Measurements from ENCODE around the gene KREMEN1. TPM values are rescaled to one million over a fixed set of nuclear protein-coding genes. Genes with fewer than 3 reads are reported as not detected.

The KREMEN1 gene
- total RNA-seq, 2 experiments from 2014 or later, result not detected

GRCh38 chr22:29040385-29041275 is 32.2 kb upstream of the KREMEN1 start:
- Histone ChIP-seq H3K27ac (ENCODE audit: low read depth in 1 of 2, low read length in 2 of 2) (no peak overlapping the region), H3K36me3 (ENCODE audit: insufficient read depth, low read length) (no peaks in the 10 kb centered on the region), H3K4me3 (ENCODE audit: low read length) (no peak overlapping the region), H3K9me3 (ENCODE audit: control insufficient read depth in 1 of 2, insufficient read depth in 1 of 2, low read length in 2 of 2) (no peaks in the 10 kb centered on the region), H3K27me3 (ENCODE audit: control insufficient read depth in 1 of 2, insufficient read depth in 2 of 2, low read length in 2 of 2) (no peaks in the 10 kb centered on the region), H3K4me1 (ENCODE audit: insufficient read depth, low read length) (no peaks in the 10 kb centered on the region)
- intact Hi-C loops (cut with DNase I, micrococcal nuclease), result loop anchor here (1.0 to 10.0 kb wide), 6 partner anchors 185 to 1020 kb away; no protein-coding TSS in a partner anchor
- H3K36me3 Mint-ChIP-seq (ENCODE audit: low read depth), result no peaks in the 10 kb centered on the region
- no peak overlapping the region for H3K27ac Mint-ChIP-seq
- peak; percentile 40 to 85 (median 55) for DNase-seq
- peak; percentile 75 for ATAC-seq (ENCODE audit: poor library complexity)
- H3K4me3 Mint-ChIP-seq, result no peak overlapping the region
- no peaks in the 10 kb centered on the region for H3K4me1 Mint-ChIP-seq (ENCODE audit: low read depth)
- ChIA-PET CTCF (interaction anchor here (0.6 to 3.2 kb wide), 13 partner anchors 13 to 1021 kb away, joined by 3 to 35 read pairs (median 3); no protein-coding TSS in a partner anchor), POLR2A (interaction anchor here (1.5 kb wide), 1 partner anchor 185 kb away, joined by 10 read pairs; no protein-coding TSS in a partner anchor)
- H3K27me3 Mint-ChIP-seq, result no peaks in the 10 kb centered on the region
- peak; percentile 97 for TF ChIP-seq CTCF (IDR thresholded peaks at IDR 0.05)
- H3K9me3 Mint-ChIP-seq, result no peaks in the 10 kb centered on the region

- Mint-ChIP-seq H3K27ac (no peak overlapping the region), H3K9me3 (no peaks in the 10 kb centered on the region), H3K36me3 (ENCODE audit: low read depth) (no peaks in the 10 kb centered on the region), H3K4me3 (no peak overlapping the region), H3K4me1 (ENCODE audit: low read depth) (no peaks in the 10 kb centered on the region), H3K27me3 (no peaks in the 10 kb centered on the region)
- ChIA-PET POLR2A (interaction anchor here (1.5 kb wide), 1 partner anchor 186 kb away, joined by 10 read pairs; no protein-coding TSS in a partner anchor), CTCF (interaction anchor here (1.3 to 3.2 kb wide), 7 partner anchors 55 to 441 kb away, joined by 3 to 35 read pairs (median 5); no protein-coding TSS in a partner anchor)
- Histone ChIP-seq H3K27me3 (ENCODE audit: control insufficient read depth in 1 of 2, insufficient read depth in 2 of 2, low read length in 2 of 2) (no peaks in the 10 kb centered on the region), H3K27ac (ENCODE audit: low read depth in 1 of 2, low read length in 2 of 2) (no peak overlapping the region), H3K4me3 (ENCODE audit: low read length) (no peak overlapping the region), H3K9me3 (ENCODE audit: control insufficient read depth in 1 of 2, insufficient read depth in 1 of 2, low read length in 2 of 2) (no peaks in the 10 kb centered on the region), H3K36me3 (ENCODE audit: insufficient read depth, low read length) (no peaks in the 10 kb centered on the region), H3K4me1 (ENCODE audit: insufficient read depth, low read length) (no peaks in the 10 kb centered on the region)
- intact Hi-C loops (cut with DNase I, micrococcal nuclease), result loop anchor here (2.0 to 10.0 kb wide), 4 partner anchors 206 to 1021 kb away; no protein-coding TSS in a partner anchor
- ATAC-seq (ENCODE audit: poor library complexity) (no peak), DNase-seq (no peak)
- no peak for TF ChIP-seq CTCF (IDR thresholded peaks at IDR 0.05)
These were observed 31.4 kb upstream of the KREMEN1 start for GRCh38 chr22:29041408-29041807.

- Histone ChIP-seq H3K27me3 (ENCODE audit: control insufficient read depth in 1 of 2, insufficient read depth in 2 of 2, low read length in 2 of 2) (no peaks in the 10 kb centered on the region), H3K4me1 (ENCODE audit: insufficient read depth, low read length) (no peaks in the 10 kb centered on the region), H3K4me3 (ENCODE audit: low read length) (no peak overlapping the region), H3K27ac (ENCODE audit: low read depth in 1 of 2, low read length in 2 of 2) (no peak overlapping the region), H3K9me3 (ENCODE audit: control insufficient read depth in 1 of 2, insufficient read depth in 1 of 2, low read length in 2 of 2) (no peaks in the 10 kb centered on the region), H3K36me3 (ENCODE audit: insufficient read depth, low read length) (no peaks in the 10 kb centered on the region)
- Mint-ChIP-seq H3K9me3 (no peaks in the 10 kb centered on the region), H3K36me3 (ENCODE audit: low read depth) (no peaks in the 10 kb centered on the region), H3K4me1 (ENCODE audit: low read depth) (no peaks in the 10 kb centered on the region), H3K27ac (no peak overlapping the region), H3K27me3 (no peaks in the 10 kb centered on the region), H3K4me3 (no peak overlapping the region)
- DNase-seq (no peak), ATAC-seq (ENCODE audit: poor library complexity) (no peak)
- intact Hi-C loops (cut with DNase I, micrococcal nuclease), result loop anchor here in 1 of 2 experiments (5.0 to 10.0 kb wide), 3 partner anchors 203 to 1019 kb away; no protein-coding TSS in a partner anchor
- POLR2A ChIA-PET, result no interaction called here
- CTCF ChIA-PET, result interaction anchor here (1.8 kb wide), 1 partner anchor 188 kb away, joined by 6 read pairs; no protein-coding TSS in a partner anchor
- TF ChIP-seq CTCF (IDR thresholded peaks at IDR 0.05), result no peak
These were observed 28.8 kb upstream of the KREMEN1 start for GRCh38 chr22:29043906-29044575.

All from CD4-positive, alpha-beta T cell (primary cell).